Vagina (tissue), 2 donors: ENCODE data around the gene EDAR. TPM values are rescaled to one million over a fixed set of nuclear protein-coding genes. Genes with fewer than 3 reads are reported as not detected.

Experiments used
- DNase-seq, 2 donors: peaks; one replicate each; pipeline ENCODE4 v3.0.0-alpha.2; 2017; ENCODE audit errors: extremely low spot score in 2 of 2
- H3K27ac ChIP-seq: fragments of 200-600 bp; sonication (generic); one replicate; pipeline ENCODE4 v1.5.1; 2019
- H3K27me3 ChIP-seq: fragments of 200-600 bp; sonication (generic); one replicate; pipeline ENCODE4 v1.5.1; 2019
- H3K36me3 ChIP-seq, 2 donors: fragments of 200-600 bp; sonication (generic); one replicate each; pipeline ENCODE4 v1.5.1; 2017 to 2019
- H3K4me1 ChIP-seq: fragments of 200-600 bp; sonication (generic); one replicate; pipeline ENCODE4 v1.5.1; 2019
- H3K4me3 ChIP-seq, 2 donors: fragments of 200-600 bp; sonication (generic); 1 replicate in 1 of 2; 2 replicates in 1 of 2; pipeline ENCODE4 v1.5.1; 2016 to 2019
- H3K9me3 ChIP-seq: fragments of 200-600 bp; sonication (generic); one replicate; pipeline ENCODE4 v1.5.1; 2019
- POLR2A ChIP-seq, 2 donors: fragments of 450-650 bp; IDR thresholded peaks; one replicate each; pipeline ENCODE4 v1.6.1; 2017; ENCODE audit warnings: antibody characterized with exemption in 2 of 2, mild to moderate bottlenecking in 2 of 2, moderate library complexity in 2 of 2
- POLR2AphosphoS5 ChIP-seq, 2 donors: sonication (generic); formaldehyde crosslinking; IDR thresholded peaks; one replicate each; pipeline ENCODE4 v1.9.0; 2017; ENCODE audit warnings: antibody characterized with exemption in 2 of 2, mild to moderate bottlenecking in 2 of 2, low read depth in 1 of 2; ENCODE audit not compliant: insufficient read depth in 1 of 2
- intact Hi-C: fragments of 100-400 bp; cut with DNase I; formaldehyde crosslinking; loops from one replicate; pipeline ENCODE4 v1.15.1; 2023
- total RNA-seq: library from RNA; depleted of rRNA; stranded (reverse); fragments of >200 nt; gene quantifications from one replicate; pipeline ENCODE4 v1.2.3, GENCODE V29; 2016
- TF ChIP-seq, protein P1 (sequence below), 3 experiments: fragments of 450-650 bp in 2 of 3; fragments of 200-600 bp in 1 of 3; sonication (generic) in 1 of 3; IDR thresholded peaks; one replicate each; pipeline ENCODE4 v1.5.1; 2017 to 2019; ENCODE audit warnings: antibody characterized with exemption in 3 of 3, mild to moderate bottlenecking in 2 of 3, moderate library complexity in 2 of 3

The EDAR gene
- total RNA-seq, 1 donor from 2014 or later, result 0.74 TPM

DNA sequence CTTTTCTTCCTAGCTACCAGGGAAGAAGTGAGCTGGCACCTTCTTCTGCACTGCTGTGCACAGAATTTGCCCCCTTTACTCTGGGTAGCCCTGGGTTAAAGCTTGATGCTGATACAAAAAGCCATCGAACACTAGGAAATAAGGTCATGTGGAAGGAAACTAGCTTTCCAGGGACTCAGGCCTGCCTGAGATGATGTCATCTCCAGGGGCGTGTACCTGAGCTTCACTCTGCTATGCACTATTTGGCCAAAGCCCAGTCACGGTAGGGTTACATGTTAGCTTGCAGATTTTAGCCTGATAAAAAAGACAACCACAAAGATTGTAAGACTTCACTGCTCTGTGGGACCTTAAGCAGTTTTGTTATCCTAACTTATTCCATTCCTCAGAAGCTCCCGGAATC, 20.4 kb downstream of the EDAR start:
- Histone ChIP-seq H3K9me3 (no peaks in the 10 kb centered on the region), H3K27ac (no peak overlapping the region), H3K27me3 (no peaks in the 10 kb centered on the region), H3K36me3 (no peaks in the 10 kb centered on the region), H3K4me3 (no peak overlapping the region), H3K4me1 (no peaks in the 10 kb centered on the region)
- DNase-seq, result no peak
- intact Hi-C loops, result no loop called here
- TF ChIP-seq, protein P1, sequence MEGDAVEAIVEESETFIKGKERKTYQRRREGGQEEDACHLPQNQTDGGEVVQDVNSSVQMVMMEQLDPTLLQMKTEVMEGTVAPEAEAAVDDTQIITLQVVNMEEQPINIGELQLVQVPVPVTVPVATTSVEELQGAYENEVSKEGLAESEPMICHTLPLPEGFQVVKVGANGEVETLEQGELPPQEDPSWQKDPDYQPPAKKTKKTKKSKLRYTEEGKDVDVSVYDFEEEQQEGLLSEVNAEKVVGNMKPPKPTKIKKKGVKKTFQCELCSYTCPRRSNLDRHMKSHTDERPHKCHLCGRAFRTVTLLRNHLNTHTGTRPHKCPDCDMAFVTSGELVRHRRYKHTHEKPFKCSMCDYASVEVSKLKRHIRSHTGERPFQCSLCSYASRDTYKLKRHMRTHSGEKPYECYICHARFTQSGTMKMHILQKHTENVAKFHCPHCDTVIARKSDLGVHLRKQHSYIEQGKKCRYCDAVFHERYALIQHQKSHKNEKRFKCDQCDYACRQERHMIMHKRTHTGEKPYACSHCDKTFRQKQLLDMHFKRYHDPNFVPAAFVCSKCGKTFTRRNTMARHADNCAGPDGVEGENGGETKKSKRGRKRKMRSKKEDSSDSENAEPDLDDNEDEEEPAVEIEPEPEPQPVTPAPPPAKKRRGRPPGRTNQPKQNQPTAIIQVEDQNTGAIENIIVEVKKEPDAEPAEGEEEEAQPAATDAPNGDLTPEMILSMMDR (IDR thresholded peaks at IDR 0.05), result no peak
- TF ChIP-seq POLR2AphosphoS5 (IDR thresholded peaks at IDR 0.05; ENCODE audit: insufficient read depth in 1 of 2, low read depth in 1 of 2), result no peak
- no peak for TF ChIP-seq POLR2A (IDR thresholded peaks at IDR 0.05)

DNA sequence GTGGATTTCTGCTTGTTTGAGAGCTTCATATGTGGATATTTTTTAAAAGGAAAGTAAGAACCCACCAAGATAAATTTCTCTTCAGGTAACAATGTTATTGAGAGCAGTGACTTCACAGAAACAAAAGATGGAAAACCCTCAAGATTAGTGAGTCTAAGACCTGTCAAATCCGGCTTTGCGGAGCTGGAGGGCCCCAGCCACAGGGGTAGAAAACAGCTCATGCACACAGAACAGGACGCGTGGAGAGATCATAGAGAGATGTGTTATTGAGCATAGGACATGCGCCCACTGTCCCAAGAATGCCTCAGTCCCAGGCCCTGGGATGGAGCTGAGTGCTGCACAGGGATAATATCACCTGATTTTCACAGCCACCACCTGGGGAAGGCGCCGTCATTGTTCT, 21.3 kb downstream of the EDAR start:
- Histone ChIP-seq H3K9me3 (no peaks in the 10 kb centered on the region), H3K36me3 (no peaks in the 10 kb centered on the region), H3K27me3 (no peaks in the 10 kb centered on the region), H3K4me1 (no peaks in the 10 kb centered on the region), H3K27ac (no peak overlapping the region), H3K4me3 (no peak overlapping the region)
- DNase-seq, result no peak
- intact Hi-C loops, result no loop called here
- TF ChIP-seq, protein P1 (IDR thresholded peaks at IDR 0.05), result no peak
- TF ChIP-seq POLR2AphosphoS5 (IDR thresholded peaks at IDR 0.05; ENCODE audit: insufficient read depth in 1 of 2, low read depth in 1 of 2), result no peak
- TF ChIP-seq POLR2A (IDR thresholded peaks at IDR 0.05), result no peak

DNA sequence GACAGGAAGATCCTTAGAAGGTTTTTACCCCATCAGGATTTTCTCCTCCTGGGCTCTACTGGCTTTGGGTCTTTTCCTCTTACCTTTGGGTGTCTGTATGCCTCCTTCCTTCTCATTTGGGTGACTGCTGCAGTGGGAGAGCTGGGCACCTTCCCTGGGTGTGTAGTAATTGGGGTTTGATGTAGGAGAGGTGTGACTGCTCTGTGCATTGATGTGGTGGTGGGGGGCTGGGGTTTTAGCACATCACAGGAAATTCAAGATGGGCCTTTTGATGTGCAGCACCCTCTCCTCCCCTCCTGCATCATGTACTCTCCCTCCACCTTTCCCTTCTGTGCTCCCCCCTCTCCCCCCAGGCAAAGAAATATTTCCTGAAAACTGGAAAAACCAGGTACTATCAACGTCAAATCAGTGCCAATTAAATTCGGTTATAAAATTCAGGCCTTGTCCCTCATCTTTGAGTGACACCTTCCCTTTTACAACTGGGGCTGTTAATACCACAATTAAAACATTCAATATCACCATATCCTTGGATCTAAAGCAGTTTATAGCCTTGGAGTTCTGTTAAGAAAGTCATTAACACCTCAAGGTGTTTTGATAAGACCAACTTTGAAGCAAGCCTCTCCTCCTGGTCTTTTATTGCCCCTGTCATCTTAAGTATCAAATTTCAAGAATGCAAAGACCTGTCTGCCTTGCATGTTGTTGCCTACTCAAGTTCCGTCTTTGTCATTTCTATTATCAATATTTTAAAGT, 23.3 kb downstream of the EDAR start:
- H3K4me3 ChIP-seq, result no peak overlapping the region
- H3K9me3 ChIP-seq, result no peaks in the 10 kb centered on the region
- no peaks in the 10 kb centered on the region for H3K36me3 ChIP-seq
- H3K27ac ChIP-seq, result no peak overlapping the region
- intact Hi-C loops, result no loop called here
- no peaks in the 10 kb centered on the region for H3K4me1 ChIP-seq
- TF ChIP-seq, protein P1 (IDR thresholded peaks at IDR 0.05), result no peak
- TF ChIP-seq POLR2AphosphoS5 (IDR thresholded peaks at IDR 0.05; ENCODE audit: insufficient read depth in 1 of 2, low read depth in 1 of 2), result no peak
- no peak for TF ChIP-seq POLR2A (IDR thresholded peaks at IDR 0.05)
- DNase-seq, result no peak
- H3K27me3 ChIP-seq, result no peaks in the 10 kb centered on the region

DNA sequence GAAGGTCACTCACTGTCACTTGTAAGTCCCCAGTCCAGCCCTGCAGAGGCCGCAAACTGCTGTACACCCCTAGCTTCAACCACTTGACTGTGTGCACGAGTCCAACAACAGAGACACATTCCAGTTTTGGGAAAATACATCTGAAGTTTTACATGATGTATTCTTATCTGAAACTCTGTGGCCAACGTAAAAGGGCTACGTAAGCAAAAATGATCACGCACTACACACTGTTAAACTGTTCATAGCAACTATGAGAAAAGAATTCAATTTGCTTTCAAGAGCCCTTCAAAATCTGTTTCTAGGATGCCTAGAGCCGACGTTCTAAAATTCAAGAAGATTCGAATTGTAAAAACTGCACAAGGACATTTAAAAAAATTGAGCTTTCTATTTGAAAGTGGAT, 26.0 kb downstream of the EDAR start:
- intact Hi-C loops, result no loop called here
- Histone ChIP-seq H3K4me1 (peaks cover 17% of the 10 kb centered on the region), H3K27me3 (no peaks in the 10 kb centered on the region), H3K4me3 (no peak overlapping the region), H3K27ac (no peak overlapping the region), H3K36me3 (no peaks in the 10 kb centered on the region), H3K9me3 (no peaks in the 10 kb centered on the region)
- no peak for DNase-seq
- TF ChIP-seq, protein P1 (IDR thresholded peaks at IDR 0.05), result no peak
- TF ChIP-seq POLR2A (IDR thresholded peaks at IDR 0.05) (no peak), POLR2AphosphoS5 (IDR thresholded peaks at IDR 0.05; ENCODE audit: insufficient read depth in 1 of 2, low read depth in 1 of 2) (no peak)

DNA sequence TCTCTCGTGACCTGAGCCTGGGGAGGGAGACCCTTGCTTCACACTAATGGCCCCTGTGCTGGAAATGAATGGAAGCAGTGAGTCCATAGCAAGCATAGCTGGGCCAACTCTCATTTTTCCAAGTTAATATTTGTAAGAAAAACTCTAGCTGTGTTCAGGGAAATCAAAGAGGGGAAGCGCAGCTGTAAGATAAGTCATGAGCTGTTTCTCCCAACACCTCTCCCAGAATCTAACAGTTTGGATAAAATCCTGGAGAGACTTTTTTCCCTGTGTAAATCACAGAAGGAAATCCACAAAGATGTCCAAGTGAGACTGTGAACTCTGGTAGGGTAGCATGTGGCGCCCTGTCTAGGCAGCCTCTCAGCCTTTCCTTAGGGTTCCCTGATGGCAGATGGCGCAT, 27.2 kb downstream of the EDAR start:
- H3K9me3 ChIP-seq, result no peaks in the 10 kb centered on the region
- peaks cover 27% of the 10 kb centered on the region for H3K4me1 ChIP-seq
- no peak for DNase-seq
- H3K4me3 ChIP-seq, result no peak overlapping the region
- H3K27ac ChIP-seq, result no peak overlapping the region
- intact Hi-C loops, result no loop called here
- no peaks in the 10 kb centered on the region for H3K27me3 ChIP-seq
- TF ChIP-seq POLR2AphosphoS5 (IDR thresholded peaks at IDR 0.05; ENCODE audit: insufficient read depth in 1 of 2, low read depth in 1 of 2), result no peak
- TF ChIP-seq, protein P1 (IDR thresholded peaks at IDR 0.05), result no peak
- H3K36me3 ChIP-seq, result no peaks in the 10 kb centered on the region
